Stimulated activated naive B cell treated with anti-CD40 and anti-IgM and Interleukin-4, amounts not matched to agents 10 μg/mL and 1 μg/mL and 100 μg/mL, for 72 hours (primary cell): ENCODE results near the gene NDE1.
A peak's percentile ranks its signal among the peaks of the same experiment; 100 is the strongest.
"Not testable (repeated sequence)": the region's sequence is repeated elsewhere in the genome, so short reads cannot be mapped to it uniquely, and the experiment has no call there.

Source experiments
- ATAC-seq, 2 donors: fragments of 150-1000 bp; cut with Tn5 transposase; replicated peaks; 2 replicates each; pipeline ENCODE4 v1.10.0; 2021; ENCODE audit warnings: moderate library complexity in 1 of 2
- DNase-seq: peaks from one replicate; pipeline ENCODE4 v3.0.0; 2021
- H3K27ac Mint-ChIP-seq: one replicate; pipeline ENCODE4 v1.8.0; 2022; ENCODE audit warnings: mild to moderate bottlenecking, mixed read lengths
- H3K27me3 Mint-ChIP-seq, 2 donors: one replicate each; pipeline ENCODE4 v1.8.0; 2022; ENCODE audit warnings: mixed read lengths in 2 of 2
- H3K36me3 Mint-ChIP-seq, 2 donors: one replicate each; pipeline ENCODE4 v1.8.0; 2022; ENCODE audit warnings: mixed read lengths in 2 of 2, mild to moderate bottlenecking in 1 of 2
- H3K4me1 Mint-ChIP-seq, 2 donors: one replicate each; pipeline ENCODE4 v1.8.0; 2022; ENCODE audit warnings: mixed read lengths in 2 of 2, mild to moderate bottlenecking in 1 of 2
- H3K4me3 Mint-ChIP-seq, 2 donors: one replicate each; pipeline ENCODE4 v1.8.0; 2022; ENCODE audit warnings: mild to moderate bottlenecking in 2 of 2, mixed read lengths in 2 of 2, moderate library complexity in 1 of 2
- H3K9me3 Mint-ChIP-seq, 2 donors: one replicate each; pipeline ENCODE4 v1.8.0; 2022; ENCODE audit warnings: mixed read lengths in 2 of 2, mild to moderate bottlenecking in 1 of 2

Gene NDE1, protein sequence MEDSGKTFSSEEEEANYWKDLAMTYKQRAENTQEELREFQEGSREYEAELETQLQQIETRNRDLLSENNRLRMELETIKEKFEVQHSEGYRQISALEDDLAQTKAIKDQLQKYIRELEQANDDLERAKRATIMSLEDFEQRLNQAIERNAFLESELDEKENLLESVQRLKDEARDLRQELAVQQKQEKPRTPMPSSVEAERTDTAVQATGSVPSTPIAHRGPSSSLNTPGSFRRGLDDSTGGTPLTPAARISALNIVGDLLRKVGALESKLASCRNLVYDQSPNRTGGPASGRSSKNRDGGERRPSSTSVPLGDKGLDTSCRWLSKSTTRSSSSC

GRCh38 chr16:15650019-15650697 lies at the start of gene NDE1:
NDE1 (plus strand) TSS chr16:15650245; CDS start chr16:15664779, 14,534 bp downstream.
- Mint-ChIP-seq H3K4me1 (peaks cover 26 to 39% of the 10 kb centered on the region in 2 donors), H3K9me3 (no peaks in the 10 kb centered on the region), H3K4me3 (peak within 1 kb of the TSS; percentile 99), H3K36me3 (peaks cover 8 to 20% of the 10 kb centered on the region in 2 donors), H3K27ac (peak within 1 kb of the TSS; percentile 99), H3K27me3 (no peaks in the 10 kb centered on the region)
- DNase-seq (peak; percentile 71), ATAC-seq (peak; percentile 92 to 95)

DNA sequence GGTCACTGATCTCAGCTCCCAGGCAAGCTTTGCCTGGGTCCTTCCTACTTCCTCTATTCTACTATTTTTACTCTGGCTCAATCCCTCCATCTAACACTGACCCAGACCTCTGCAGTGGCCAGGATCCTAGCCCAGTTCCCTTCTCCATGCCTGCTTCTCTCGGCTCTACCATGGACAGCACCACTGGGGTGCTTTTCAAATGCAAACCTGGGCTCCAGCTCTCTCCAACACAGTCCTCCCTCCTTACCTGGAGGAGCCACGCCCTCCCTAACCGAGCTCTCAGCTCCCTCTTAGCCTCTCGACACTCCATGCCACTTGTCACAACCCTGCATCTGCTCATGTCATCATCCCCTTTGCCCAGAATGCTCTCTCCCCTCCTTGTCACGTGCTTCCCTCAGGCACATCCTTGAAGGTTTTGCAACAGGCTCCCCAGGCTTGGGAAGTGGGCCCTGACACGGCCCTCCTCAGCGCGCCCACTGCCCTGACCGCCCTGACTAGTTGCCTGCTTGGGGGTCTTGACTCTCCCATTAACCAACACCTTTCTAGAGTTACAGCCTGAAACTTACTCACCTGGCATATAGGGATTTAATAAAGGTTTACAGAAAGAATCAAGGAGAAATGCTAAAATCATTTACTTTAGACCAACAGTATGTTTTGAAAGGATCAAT lies 48.7 kb upstream of the NDE1 start:
- Mint-ChIP-seq H3K9me3 (no peaks in the 10 kb centered on the region), H3K27ac (peak overlapping the region; percentile 76), H3K4me1 (peaks cover 22 to 36% of the 10 kb centered on the region in 2 donors), H3K36me3 (peaks cover 53 to 61% of the 10 kb centered on the region in 2 donors), H3K27me3 (no peaks in the 10 kb centered on the region), H3K4me3 (no peak overlapping the region)
- DNase-seq (no peak), ATAC-seq (no peak)

GRCh38 chr16:15602285-15603044 lies 47.6 kb upstream of the NDE1 start:
- ATAC-seq (no peak), DNase-seq (no peak)
- H3K4me3 Mint-ChIP-seq, result no peak overlapping the region
- no peaks in the 10 kb centered on the region for H3K9me3 Mint-ChIP-seq
- H3K4me1 Mint-ChIP-seq, result peaks cover 25 to 44% of the 10 kb centered on the region in 2 donors
- peaks cover 60 to 67% of the 10 kb centered on the region in 2 donors for H3K36me3 Mint-ChIP-seq
- H3K27ac Mint-ChIP-seq, result no peak overlapping the region
- H3K27me3 Mint-ChIP-seq, result no peaks in the 10 kb centered on the region

DNA sequence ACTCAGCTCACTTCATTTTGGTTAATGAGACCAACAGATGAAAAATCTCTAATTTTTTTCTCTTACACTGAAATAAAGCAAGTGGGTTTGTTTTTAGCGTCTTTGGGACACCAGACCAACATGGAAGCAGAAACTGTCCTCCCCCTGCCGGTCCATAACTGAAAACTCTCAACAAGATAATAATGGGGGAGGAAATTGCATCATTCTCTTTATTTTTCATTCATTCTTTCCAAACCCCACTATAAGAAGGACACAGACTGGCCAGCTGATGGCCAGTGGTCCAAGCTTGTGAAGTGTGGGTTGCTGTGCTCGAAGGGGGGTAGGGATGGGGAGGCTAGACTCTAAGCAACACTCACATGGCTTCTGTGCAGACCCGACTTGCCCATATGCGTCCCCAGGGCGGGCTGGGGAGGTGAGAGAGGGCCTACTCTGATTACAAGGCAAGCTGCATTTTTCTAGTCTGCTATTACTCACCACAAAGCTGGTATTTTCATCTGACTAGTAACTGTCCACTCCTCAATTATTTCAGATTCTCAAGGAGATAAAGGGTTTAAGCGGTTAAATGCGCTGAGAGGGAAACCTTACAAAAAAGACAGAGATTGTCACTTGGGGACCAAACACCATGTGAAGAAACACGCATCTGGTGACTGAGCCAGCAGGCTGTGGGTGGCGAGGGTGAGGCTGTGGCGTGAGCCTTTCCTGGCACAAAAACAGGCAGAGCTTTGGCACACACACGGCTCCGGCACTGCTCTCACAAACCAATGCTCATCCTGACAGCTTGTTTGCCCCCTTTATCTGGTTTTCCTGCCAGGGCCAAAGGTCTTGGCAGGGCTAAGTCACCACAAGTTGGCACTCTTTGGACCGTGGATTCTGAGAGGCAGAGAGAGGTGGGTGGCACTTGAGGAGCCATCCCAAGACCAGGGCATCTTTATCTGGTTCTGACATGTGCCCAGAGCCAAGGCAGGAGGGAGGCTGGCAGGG lies 45.3 kb upstream of the NDE1 start:
- no peak overlapping the region for H3K27ac Mint-ChIP-seq
- no peak for ATAC-seq
- H3K4me3 Mint-ChIP-seq, result no peak overlapping the region
- DNase-seq, result no peak
- H3K27me3 Mint-ChIP-seq, result no peaks in the 10 kb centered on the region
- H3K9me3 Mint-ChIP-seq, result no peaks in the 10 kb centered on the region
- H3K36me3 Mint-ChIP-seq, result peaks cover 56 to 68% of the 10 kb centered on the region in 2 donors
- H3K4me1 Mint-ChIP-seq, result peaks cover 19 to 28% of the 10 kb centered on the region in 2 donors

DNA sequence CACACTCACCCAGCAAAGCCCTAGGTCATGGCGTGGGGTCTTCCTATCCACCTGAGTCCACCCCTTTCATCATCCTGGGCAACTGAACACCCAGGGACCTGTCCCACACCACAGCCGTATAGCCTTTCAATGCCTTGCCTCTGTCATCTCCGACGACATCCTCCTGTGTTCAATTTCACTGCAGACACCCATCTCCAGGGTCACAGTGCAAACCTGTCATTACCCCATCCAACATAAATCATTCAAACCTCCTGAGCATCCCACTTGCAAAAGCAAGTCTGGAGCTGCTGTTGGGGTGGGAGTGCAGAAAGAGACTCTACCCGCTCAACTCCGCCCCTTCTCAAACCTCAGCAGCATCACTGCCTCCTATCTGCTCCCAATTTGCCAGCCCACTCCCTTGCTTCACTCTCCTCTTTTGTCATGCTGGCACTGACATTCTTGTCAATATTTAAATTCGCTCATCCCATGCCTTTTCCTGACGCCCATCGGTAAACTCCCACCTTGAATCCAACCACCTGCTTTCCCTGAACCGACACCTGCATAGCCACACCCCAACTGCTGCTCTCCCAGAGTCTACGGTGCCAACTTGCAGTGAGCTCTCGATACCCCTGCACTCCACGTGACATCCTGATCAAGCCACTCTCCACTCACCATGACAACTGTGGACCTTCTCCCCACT lies 44.1 kb upstream of the NDE1 start:
- H3K36me3 Mint-ChIP-seq, result peaks cover 54 to 68% of the 10 kb centered on the region in 2 donors
- H3K9me3 Mint-ChIP-seq, result no peaks in the 10 kb centered on the region
- peaks cover 16 to 18% of the 10 kb centered on the region in 2 donors for H3K4me1 Mint-ChIP-seq
- no peak for ATAC-seq
- no peaks in the 10 kb centered on the region for H3K27me3 Mint-ChIP-seq
- H3K4me3 Mint-ChIP-seq, result no peak overlapping the region
- DNase-seq, result no peak
- peak overlapping the region; percentile 88 for H3K27ac Mint-ChIP-seq

DNA sequence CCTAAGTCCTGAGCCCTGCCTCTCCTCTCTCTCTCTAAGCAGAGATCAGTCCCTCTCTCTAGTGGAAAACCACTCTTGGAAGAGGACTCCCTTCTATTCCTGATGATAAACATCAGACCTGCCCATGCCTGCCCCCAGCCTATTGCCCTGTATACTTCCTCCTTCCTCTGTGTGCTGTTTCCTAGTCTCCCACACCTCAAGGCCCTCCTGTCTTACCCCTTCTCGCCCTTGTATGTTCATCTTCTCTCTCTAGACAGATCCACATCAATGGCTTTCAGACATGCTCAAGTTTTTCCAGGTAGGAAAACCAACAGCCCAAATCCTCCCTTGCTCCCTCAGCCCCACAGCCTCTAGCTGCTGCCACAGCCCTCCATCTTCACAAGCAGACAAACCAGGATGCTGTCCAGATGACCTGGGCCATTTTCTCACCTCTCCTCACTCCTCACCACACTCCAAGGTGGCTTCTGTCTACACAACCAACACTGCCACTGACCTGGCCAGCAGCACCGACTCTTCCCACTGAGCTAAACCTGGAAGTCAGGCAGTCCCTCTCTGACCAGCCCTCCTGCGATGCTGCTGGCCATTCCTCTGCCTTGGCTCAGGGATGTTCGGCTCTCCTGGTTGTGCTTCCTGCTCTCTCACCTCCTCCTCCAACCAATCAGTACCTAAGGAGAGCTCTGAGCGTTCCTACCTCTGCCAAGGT lies 43.4 kb upstream of the NDE1 start:
- no peaks in the 10 kb centered on the region for H3K9me3 Mint-ChIP-seq
- H3K27ac Mint-ChIP-seq, result peak overlapping the region; percentile 88
- H3K4me1 Mint-ChIP-seq, result peaks cover 10 to 12% of the 10 kb centered on the region in 2 donors
- no peak overlapping the region for H3K4me3 Mint-ChIP-seq
- peaks cover 48 to 63% of the 10 kb centered on the region in 2 donors for H3K36me3 Mint-ChIP-seq
- ATAC-seq, result no peak
- DNase-seq, result no peak
- no peaks in the 10 kb centered on the region for H3K27me3 Mint-ChIP-seq

- ATAC-seq, H3K27me3 Mint-ChIP-seq, H3K4me3 Mint-ChIP-seq, H3K9me3 Mint-ChIP-seq, DNase-seq: not testable (repeated sequence)
- peaks cover 48 to 62% of the 10 kb centered on the region in 2 donors for H3K36me3 Mint-ChIP-seq
- peaks cover 10 to 12% of the 10 kb centered on the region in 2 donors for H3K4me1 Mint-ChIP-seq
- peak overlapping the region; percentile 88 for H3K27ac Mint-ChIP-seq
Measured at GRCh38 chr16:15607221-15607699, 42.8 kb upstream of the NDE1 start.

GRCh38 chr16:15607700-15608396 lies 42.2 kb upstream of the NDE1 start:
- no peaks in the 10 kb centered on the region for H3K9me3 Mint-ChIP-seq
- ATAC-seq, result no peak
- H3K27ac Mint-ChIP-seq, result peak overlapping the region; percentile 84
- no peaks in the 10 kb centered on the region for H3K27me3 Mint-ChIP-seq
- no peak for DNase-seq
- peaks cover 44 to 64% of the 10 kb centered on the region in 2 donors for H3K36me3 Mint-ChIP-seq
- H3K4me1 Mint-ChIP-seq, result peaks cover 12 to 13% of the 10 kb centered on the region in 2 donors
- no peak overlapping the region for H3K4me3 Mint-ChIP-seq

DNA sequence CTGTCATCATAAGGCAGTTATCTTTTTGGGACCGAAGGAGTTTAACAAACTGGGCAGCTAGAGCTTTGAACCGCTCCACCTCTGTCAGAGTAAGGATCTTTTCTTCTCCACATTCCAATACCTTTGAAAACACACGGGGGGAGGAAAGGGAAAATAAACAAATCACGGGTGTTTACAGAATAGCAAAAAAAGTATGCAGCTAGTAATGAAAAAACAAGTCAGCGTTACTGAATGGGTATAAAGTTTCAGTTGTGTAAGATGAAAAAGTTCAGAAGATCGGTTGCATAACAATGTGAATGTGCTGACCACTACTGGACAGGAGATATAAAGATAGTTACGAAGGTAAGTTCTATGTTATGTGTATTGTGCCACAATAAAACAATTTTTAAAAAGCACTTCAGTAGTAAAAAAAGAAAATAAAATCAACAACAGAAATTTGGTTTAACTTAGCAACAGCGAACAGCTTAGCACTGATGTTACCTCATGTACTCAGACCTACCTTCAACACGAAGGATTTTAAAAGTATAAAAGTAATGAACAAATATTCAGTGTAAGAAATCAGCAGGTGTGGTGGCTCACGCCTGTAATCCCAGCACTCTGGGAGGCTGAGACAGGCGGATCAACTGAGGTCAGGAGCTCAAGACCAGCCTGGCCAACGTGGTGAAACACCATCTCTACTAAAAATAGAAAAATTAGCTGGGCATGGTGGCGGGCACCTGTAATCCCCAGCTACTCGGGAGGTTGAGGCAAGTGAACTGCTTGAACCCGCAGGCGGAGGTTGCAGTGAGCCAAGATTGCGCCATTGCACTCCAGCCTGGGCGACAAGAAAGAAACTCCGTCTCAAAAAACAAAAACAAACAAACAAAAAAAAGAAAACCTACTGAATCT lies 41.4 kb upstream of the NDE1 start:
- Mint-ChIP-seq H3K27me3 (no peaks in the 10 kb centered on the region), H3K4me1 (peaks cover 12 to 13% of the 10 kb centered on the region in 2 donors), H3K9me3 (no peaks in the 10 kb centered on the region), H3K4me3 (no peak overlapping the region), H3K36me3 (peaks cover 40 to 64% of the 10 kb centered on the region in 2 donors), H3K27ac (no peak overlapping the region)
- DNase-seq (no peak), ATAC-seq (no peak)

GRCh38 chr16:15609286-15609649 lies 40.8 kb upstream of the NDE1 start:
- Mint-ChIP-seq H3K9me3 (no peaks in the 10 kb centered on the region), H3K36me3 (peaks cover 39 to 64% of the 10 kb centered on the region in 2 donors), H3K27ac (no peak overlapping the region)

GRCh38 chr16:15610369-15610871 lies 39.6 kb upstream of the NDE1 start:
- H3K4me3 Mint-ChIP-seq, result no peak overlapping the region
- ATAC-seq (no peak), DNase-seq (no peak)
- no peaks in the 10 kb centered on the region for H3K9me3 Mint-ChIP-seq
- peaks cover 12 to 13% of the 10 kb centered on the region in 2 donors for H3K4me1 Mint-ChIP-seq
- H3K27me3 Mint-ChIP-seq, result no peaks in the 10 kb centered on the region
- no peak overlapping the region for H3K27ac Mint-ChIP-seq
- peaks cover 40 to 66% of the 10 kb centered on the region in 2 donors for H3K36me3 Mint-ChIP-seq

More at GRCh38 chr16:15609286-15609649, 40.8 kb upstream of the NDE1 start:
- no peak overlapping the region for H3K4me3 Mint-ChIP-seq
- ATAC-seq (no peak), DNase-seq (no peak)
- H3K27me3 Mint-ChIP-seq, result no peaks in the 10 kb centered on the region
- peaks cover 12 to 13% of the 10 kb centered on the region in 2 donors for H3K4me1 Mint-ChIP-seq
